Upper lobe of left lung (tissue), 4 donors: ENCODE data around the gene CDH18.

ENCODE experiments used
- CTCF ChIP-seq, 6 experiments: fragments of 450-650 bp in 4 of 6; fragments of 200-600 bp in 2 of 6; sonication (generic) in 2 of 6; IDR thresholded peaks; one replicate each; pipeline ENCODE4 v1.5.1; 2016 to 2019; ENCODE audit warnings: antibody characterized with exemption in 6 of 6
- POLR2A ChIP-seq, 4 donors: fragments of 450-650 bp; IDR thresholded peaks; one replicate each; pipeline ENCODE4 v1.5.1; 2016 to 2017; ENCODE audit warnings: antibody characterized with exemption in 4 of 4, mild to moderate bottlenecking in 2 of 4
- POLR2AphosphoS5 ChIP-seq, 2 donors: sonication (generic); formaldehyde crosslinking; IDR thresholded peaks; one replicate each; pipeline ENCODE4 v1.5.1; 2017; ENCODE audit warnings: antibody characterized with exemption in 2 of 2

- no peak for TF ChIP-seq CTCF (IDR thresholded peaks at IDR 0.05)
- TF ChIP-seq POLR2AphosphoS5 (IDR thresholded peaks at IDR 0.05) = no peak
- no peak for TF ChIP-seq POLR2A (IDR thresholded peaks at IDR 0.05)
These were observed 281.2 kb downstream of the CDH18 start for GRCh38 chr5:19706776-19707175.
